DND-41 (cell line): Measurements from ENCODE around the gene ZMYM4.

Source experiments
- CTCF ChIP-seq: IDR thresholded peaks from 2 replicates; pipeline ENCODE4 v1.5.1; 2012; ENCODE audit warnings: borderline replicate concordance, low read length, moderate library complexity, mild to moderate bottlenecking; ENCODE audit not compliant: poor library complexity, severe bottlenecking; ENCODE audit errors: extremely low read depth
- EZH2 ChIP-seq: IDR thresholded peaks from 3 replicates; pipeline ENCODE4 v1.6.1; 2012; ENCODE audit warnings: borderline replicate concordance, low read depth, mild to moderate bottlenecking, moderate library complexity, low read length, inconsistent platforms; ENCODE audit not compliant: severe bottlenecking

GRCh38 chr1:35269989-35270289 is 1.4 kb downstream of the ZMYM4 start:
- TF ChIP-seq CTCF (no peak), EZH2 (no peak)
